ENCODE measurements around the gene ZFYVE28.

The ZFYVE28 gene

GRCh38 chr4:2266821-2267220 is 151.6 kb downstream of the ZFYVE28 start:
- TF ChIP-seq RAD21 (IDR thresholded peaks at IDR 0.05; ENCODE audit: low read depth): no peak
- no peak for TF ChIP-seq EGR1 (IDR thresholded peaks at IDR 0.05)
- TF ChIP-seq ZBTB7A (IDR thresholded peaks at IDR 0.05; ENCODE audit: low read depth): no peak
- no peak for TF ChIP-seq FOXM1 (IDR thresholded peaks at IDR 0.05; ENCODE audit: borderline replicate concordance, low read depth)
- TF ChIP-seq CREB1 (IDR thresholded peaks at IDR 0.05; ENCODE audit: low read depth): no peak
- no peak for TF ChIP-seq TAF1 (IDR thresholded peaks at IDR 0.05; ENCODE audit: low read depth)
- no peak for TF ChIP-seq EP300 (IDR thresholded peaks at IDR 0.05; ENCODE audit: borderline replicate concordance)
- no peak for TF ChIP-seq TEAD4 (IDR thresholded peaks at IDR 0.05)
- no peak for TF ChIP-seq NFIC (IDR thresholded peaks at IDR 0.05)
- no peak for TF ChIP-seq REST (IDR thresholded peaks at IDR 0.05; ENCODE audit: low read depth)
- no peak for TF ChIP-seq TCF12 (IDR thresholded peaks at IDR 0.05; ENCODE audit: low read depth)
- TF ChIP-seq MAX (IDR thresholded peaks at IDR 0.05): no peak
- TF ChIP-seq CEBPB (IDR thresholded peaks at IDR 0.05): no peak
- TF ChIP-seq USF1 (IDR thresholded peaks at IDR 0.05): no peak

DNA sequence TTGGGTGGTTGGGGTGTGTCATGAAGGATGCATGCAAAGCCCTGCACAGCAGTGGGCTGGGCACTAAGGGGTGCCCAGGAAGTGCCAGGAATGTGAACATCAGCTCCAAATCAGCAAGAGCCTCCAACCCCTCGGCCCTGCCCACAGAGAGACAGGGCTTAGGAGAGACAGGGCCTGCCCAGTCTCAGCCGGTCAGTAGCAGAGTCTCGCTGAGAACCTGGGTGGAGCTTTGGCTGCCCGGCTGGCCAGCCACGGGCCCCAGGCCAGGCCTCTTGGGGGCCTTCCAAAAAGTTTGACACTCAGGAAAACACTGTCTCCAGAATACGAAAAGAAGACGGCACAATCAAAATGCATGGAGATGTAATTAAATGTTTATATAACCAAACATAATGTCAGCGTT is 152.3 kb downstream of the ZFYVE28 start:
- TF ChIP-seq REST (IDR thresholded peaks at IDR 0.05; ENCODE audit: low read depth) (no peak), ZBTB7A (IDR thresholded peaks at IDR 0.05; ENCODE audit: low read depth) (no peak), YY1 (IDR thresholded peaks at IDR 0.05; ENCODE audit: low read depth) (no peak), TCF12 (IDR thresholded peaks at IDR 0.05; ENCODE audit: low read depth) (no peak), CREB1 (IDR thresholded peaks at IDR 0.05; ENCODE audit: low read depth) (no peak), TAF1 (IDR thresholded peaks at IDR 0.05; ENCODE audit: low read depth) (no peak), USF1 (IDR thresholded peaks at IDR 0.05) (no peak), FOXM1 (IDR thresholded peaks at IDR 0.05; ENCODE audit: borderline replicate concordance, low read depth) (no peak), CEBPB (IDR thresholded peaks at IDR 0.05) (no peak), EP300 (IDR thresholded peaks at IDR 0.05; ENCODE audit: borderline replicate concordance) (no peak), RAD21 (IDR thresholded peaks at IDR 0.05; ENCODE audit: low read depth) (0 out of 2 replicates have a peak, but pooled peaks have one; percentile 5), NFIC (IDR thresholded peaks at IDR 0.05) (peak; percentile 48; the same call in 1 of the 2 replicates), TEAD4 (IDR thresholded peaks at IDR 0.05) (peak; percentile 27; the same call in 1 of the 2 replicates), MAX (IDR thresholded peaks at IDR 0.05) (no peak)

DNA sequence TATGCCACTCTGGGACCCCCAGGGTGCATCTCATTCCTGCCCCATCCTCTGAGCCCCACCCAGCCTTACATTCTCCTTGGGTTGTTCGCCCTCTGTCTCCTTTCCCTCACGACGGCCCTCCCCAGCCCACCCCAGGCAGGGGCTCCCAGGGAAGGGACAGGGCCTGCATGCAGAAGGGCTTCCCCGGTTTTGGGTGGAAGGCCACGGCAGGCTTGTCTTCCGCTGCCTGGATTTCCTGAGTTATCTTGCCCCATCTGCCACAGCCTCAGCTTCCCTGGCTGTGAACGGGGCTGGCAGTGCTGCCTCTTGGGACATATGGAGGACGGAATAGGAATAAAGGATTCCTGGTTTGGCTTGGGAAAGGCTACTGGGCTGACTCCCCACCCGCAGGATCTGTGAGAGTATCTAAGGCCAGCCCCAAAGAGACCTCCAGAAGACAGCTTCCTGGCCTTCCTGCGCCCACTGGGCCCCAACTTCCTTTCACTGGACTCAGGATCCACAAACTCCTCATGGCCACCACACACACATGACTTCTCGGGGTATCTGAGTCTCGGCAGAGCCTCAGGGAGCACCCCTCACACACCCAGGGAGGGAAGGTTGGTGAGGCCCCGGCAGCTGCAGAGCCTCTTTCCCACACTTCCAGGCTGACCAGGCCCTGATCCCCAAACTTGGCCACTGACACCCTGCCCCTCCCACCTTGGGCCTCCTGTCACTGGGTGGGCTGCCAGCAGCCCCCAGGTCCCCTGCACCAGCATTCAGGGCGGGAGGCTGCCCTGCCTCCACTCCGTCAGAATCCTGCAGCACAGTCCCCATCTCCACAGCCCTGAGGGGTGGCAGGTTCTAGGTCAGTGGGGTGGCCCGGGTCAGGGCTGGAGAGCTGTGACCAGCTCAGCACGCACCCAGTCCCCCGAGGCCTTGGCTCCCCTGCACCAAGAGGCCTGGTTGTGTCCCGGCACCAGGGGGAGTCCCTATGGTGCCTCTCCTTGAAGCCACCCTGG is 153.0 kb downstream of the ZFYVE28 start:
- TF ChIP-seq YY1 (IDR thresholded peaks at IDR 0.05; ENCODE audit: low read depth) (no peak), FOXM1 (IDR thresholded peaks at IDR 0.05; ENCODE audit: borderline replicate concordance, low read depth) (no peak), TAF1 (IDR thresholded peaks at IDR 0.05; ENCODE audit: low read depth) (no peak), TCF12 (IDR thresholded peaks at IDR 0.05; ENCODE audit: low read depth) (no peak), MAX (IDR thresholded peaks at IDR 0.05) (no peak), CEBPB (IDR thresholded peaks at IDR 0.05) (no peak), RAD21 (IDR thresholded peaks at IDR 0.05; ENCODE audit: low read depth) (no peak), REST (IDR thresholded peaks at IDR 0.05; ENCODE audit: low read depth) (no peak), NFIC (IDR thresholded peaks at IDR 0.05) (no peak), TEAD4 (IDR thresholded peaks at IDR 0.05) (no peak), USF1 (IDR thresholded peaks at IDR 0.05) (no peak), CREB1 (IDR thresholded peaks at IDR 0.05; ENCODE audit: low read depth) (no peak), EP300 (IDR thresholded peaks at IDR 0.05; ENCODE audit: borderline replicate concordance) (no peak), EGR1 (IDR thresholded peaks at IDR 0.05) (no peak)
